PFSK-1 (cell line): ENCODE results near the gene EHD3.

Experiments
- POLR2AphosphoS5 ChIP-seq: IDR thresholded peaks from 2 replicates; pipeline ENCODE4 v1.6.1; 2012; ENCODE audit warnings: low read depth, mild to moderate bottlenecking, control low read depth, low read length, moderate library complexity
- SIN3A ChIP-seq: IDR thresholded peaks from 2 replicates; pipeline ENCODE4 v1.6.1; 2012; ENCODE audit warnings: mild to moderate bottlenecking, low read length, moderate library complexity, borderline replicate concordance; ENCODE audit not compliant: insufficient read depth
- TAF1 ChIP-seq: IDR thresholded peaks from 2 replicates; pipeline ENCODE4 v1.6.1; 2012; ENCODE audit warnings: low read length, control low read depth, borderline replicate concordance; ENCODE audit not compliant: insufficient read depth

DNA sequence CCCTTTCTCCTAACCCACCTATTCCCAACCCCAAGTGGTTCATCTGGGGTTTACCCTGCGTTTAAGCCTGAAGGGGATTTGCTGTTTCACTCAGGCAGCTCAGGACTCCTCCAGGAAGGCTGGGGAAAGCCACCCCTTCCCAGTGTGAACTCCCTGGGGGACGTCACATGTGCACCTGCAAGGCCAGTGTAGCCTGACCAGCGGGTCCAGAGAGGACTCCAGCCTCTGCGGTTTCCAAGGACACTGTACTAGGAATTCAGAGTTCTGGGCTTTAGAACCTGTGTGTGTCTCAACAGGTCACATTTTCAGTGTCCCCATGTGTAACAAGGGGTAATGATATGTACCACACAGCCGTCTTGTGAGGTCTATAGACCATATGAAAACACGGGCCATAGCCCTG is 17.9 kb downstream of the EHD3 start:
- TF ChIP-seq SIN3A (no peak), POLR2AphosphoS5 (no peak), TAF1 (no peak)
